H1 (cell line): ENCODE measurements around the gene HACE1. TPM values are rescaled to one million over a fixed set of nuclear protein-coding genes. Genes with fewer than 3 reads are reported as not detected.

Experiments used
- CTCF ChIA-PET: fragments of 300-600 bp; sonication (Branson Sonifier 250); formaldehyde crosslinking; loops from one replicate; lab custom pipeline; 2021; ENCODE audit not compliant: partially characterized antibody; lab: Charles Lee
- POLR2A ChIA-PET: fragments of 300-600 bp; sonication (Branson Sonifier 250); formaldehyde crosslinking; loops from one replicate; lab custom pipeline; 2021; ENCODE audit warnings: inconsistent platforms; ENCODE audit not compliant: partially characterized antibody; lab: Charles Lee
- DNase-seq, 2 experiments: peaks; one replicate each; pipeline versions ENCODE4 v3.0.0 to v3.0.0-alpha.2; 2010 to 2022; ENCODE audit warnings: low spot score in 2 of 2, low read depth in 1 of 2, mixed read lengths in 1 of 2
- FAIRE-seq: peaks from 2 replicates; lab custom pipeline; 2011; peaks lifted over from hg19 to GRCh38; lab: Jason Lieb, UNC
- H2AFZ ChIP-seq: 2 replicates; pipeline ENCODE4 v1.8.1; 2012; ENCODE audit warnings: low read length, inconsistent platforms
- H2AK5ac ChIP-seq: 2 replicates; pipeline ENCODE4 v1.6.1; 2013; ENCODE audit warnings: low read depth, low read length
- H2BK120ac ChIP-seq: replicated peaks from 2 replicates; pipeline ENCODE3; 2013; ENCODE audit warnings: low read depth, low read length, inconsistent platforms
- H2BK12ac ChIP-seq: 2 replicates; pipeline ENCODE4 v1.6.1; 2013; ENCODE audit warnings: low read depth, low read length
- H2BK15ac ChIP-seq: 2 replicates; pipeline ENCODE4 v1.6.1; 2013; ENCODE audit warnings: low read length
- H2BK20ac ChIP-seq: 2 replicates; pipeline ENCODE4 v1.6.1; 2013; ENCODE audit warnings: low read length
- H2BK5ac ChIP-seq: 2 replicates; pipeline ENCODE4 v1.6.1; 2013; ENCODE audit warnings: low read depth, low read length
- H3K14ac ChIP-seq: 2 replicates; pipeline ENCODE4 v1.6.1; 2013; ENCODE audit warnings: inconsistent platforms; ENCODE audit not compliant: insufficient read length
- H3K18ac ChIP-seq: 2 replicates; pipeline ENCODE4 v1.6.1; 2013; ENCODE audit warnings: low read length; ENCODE audit errors: extremely low read depth
- H3K23ac ChIP-seq: 2 replicates; pipeline ENCODE4 v1.6.1; 2013; ENCODE audit warnings: inconsistent platforms; ENCODE audit not compliant: insufficient read length
- H3K23me2 ChIP-seq: 2 replicates; pipeline ENCODE4 v1.6.1; 2013; ENCODE audit warnings: low read depth, low read length
- H3K27ac ChIP-seq: 2 replicates; pipeline ENCODE4 v1.6.1; 2011; ENCODE audit warnings: low read depth, low read length, inconsistent platforms
- H3K27me3 ChIP-seq, 4 experiments: replicated peaks in 1 of 4; 1 replicate in 1 of 4; 2 replicates in 3 of 4; pipeline versions ENCODE4 v1.6.1 to v1.8.1; 2011 to 2013; ENCODE audit warnings: low read length in 3 of 4, mild to moderate bottlenecking in 3 of 4, inconsistent platforms in 2 of 4, mixed read lengths in 2 of 4, moderate library complexity in 1 of 4; ENCODE audit not compliant: control insufficient read depth in 3 of 4, insufficient read depth in 3 of 4; ENCODE audit errors: extremely low read depth in 1 of 4
- H3K36me3 ChIP-seq, 4 experiments: 2 replicates each; pipeline versions ENCODE4 v1.6.1 to v1.8.1; 2011 to 2013; ENCODE audit warnings: mild to moderate bottlenecking in 4 of 4, low read length in 3 of 4, moderate library complexity in 2 of 4, control low read depth in 1 of 4, inconsistent platforms in 1 of 4; ENCODE audit not compliant: insufficient read depth in 4 of 4, control insufficient read depth in 2 of 4
- H3K4ac ChIP-seq: replicated peaks from 2 replicates; pipeline ENCODE3; 2013; ENCODE audit warnings: low read length, low read depth, mixed read lengths, inconsistent platforms; ENCODE audit not compliant: insufficient read length
- H3K4me1 ChIP-seq, 4 experiments: replicated peaks in 1 of 4; 1 replicate in 1 of 4; 2 replicates in 3 of 4; pipeline versions ENCODE4 v1.6.1 to v1.8.1; 2011 to 2013; ENCODE audit warnings: low read length in 3 of 4, inconsistent platforms in 2 of 4, mixed read lengths in 1 of 4; ENCODE audit not compliant: insufficient read depth in 4 of 4, control insufficient read depth in 3 of 4
- H3K4me2 ChIP-seq, 2 experiments: 2 replicates each; pipeline versions ENCODE4 v1.6.1 to v1.8.1; 2011 to 2013; ENCODE audit warnings: low read depth in 2 of 2, low read length in 2 of 2, control low read depth in 1 of 2, inconsistent platforms in 1 of 2, mild to moderate bottlenecking in 1 of 2; ENCODE audit not compliant: insufficient read depth in 1 of 2
- H3K4me3 ChIP-seq, 4 experiments: fragments of 200-600, 300-600 bp in 1 of 4; sonication (generic), shearing (Covaris generic), sonication (Bioruptor Twin) in 1 of 4; 2 replicates each; pipeline versions ENCODE4 v1.5.1 to v1.8.1; 2011 to 2016; ENCODE audit warnings: low read length in 4 of 4, low read depth in 3 of 4, control low read depth in 2 of 4, inconsistent platforms in 2 of 4, mild to moderate bottlenecking in 2 of 4, mixed read lengths in 1 of 4, moderate library complexity in 1 of 4; ENCODE audit not compliant: insufficient read depth in 2 of 4; ENCODE audit errors: extremely low read depth in 1 of 4
- H3K56ac ChIP-seq: replicated peaks from 2 replicates; pipeline ENCODE3; 2013; ENCODE audit warnings: low read depth, mild to moderate bottlenecking, mixed read lengths, low read length, inconsistent platforms; ENCODE audit not compliant: insufficient read length
- H3K79me1 ChIP-seq: 2 replicates; pipeline ENCODE4 v1.6.1; 2013; ENCODE audit warnings: low read depth, low read length, control low read depth
- H3K79me2 ChIP-seq, 2 experiments: 2 replicates each; pipeline versions ENCODE4 v1.6.1 to v1.8.1; 2012 to 2013; ENCODE audit warnings: low read length in 2 of 2, mild to moderate bottlenecking in 2 of 2, inconsistent platforms in 1 of 2; ENCODE audit not compliant: insufficient read depth in 2 of 2, control insufficient read depth in 1 of 2
- H3K9ac ChIP-seq, 4 experiments: replicated peaks in 1 of 4; 1 replicate in 1 of 4; 2 replicates in 3 of 4; pipeline versions ENCODE4 v1.6.1 to v1.8.1; 2011 to 2013; ENCODE audit warnings: low read depth in 3 of 4, low read length in 3 of 4, control low read depth in 2 of 4, mild to moderate bottlenecking in 2 of 4, moderate library complexity in 2 of 4, inconsistent platforms in 1 of 4; ENCODE audit errors: extremely low read depth in 1 of 4
- H3K9me3 ChIP-seq, 2 experiments: 2 replicates each; pipeline versions ENCODE4 v1.6.1 to v1.8.1; 2012 to 2013; ENCODE audit warnings: mild to moderate bottlenecking in 2 of 2, moderate library complexity in 2 of 2, control low read depth in 1 of 2, inconsistent platforms in 1 of 2, low read depth in 1 of 2, low read length in 1 of 2, mixed read lengths in 1 of 2; ENCODE audit not compliant: insufficient read depth in 2 of 2
- H4K20me1 ChIP-seq, 2 experiments: replicated peaks in 1 of 2; 2 replicates each; pipeline versions ENCODE3 to v1.8.1; 2011 to 2013; ENCODE audit warnings: inconsistent platforms in 2 of 2, low read length in 2 of 2, mild to moderate bottlenecking in 1 of 2; ENCODE audit not compliant: insufficient read depth in 2 of 2, control insufficient read depth in 1 of 2
- H4K5ac ChIP-seq: 2 replicates; pipeline ENCODE4 v1.6.1; 2013; ENCODE audit warnings: low read length, low read depth, mixed read lengths, inconsistent platforms; ENCODE audit not compliant: insufficient read length
- H4K8ac ChIP-seq: 2 replicates; pipeline ENCODE4 v1.8.0; 2013; ENCODE audit warnings: mild to moderate bottlenecking, moderate library complexity, low read length, inconsistent platforms; ENCODE audit not compliant: insufficient read depth; ENCODE audit errors: extremely low read depth
- H4K91ac ChIP-seq: replicated peaks from 2 replicates; pipeline ENCODE3; 2013; ENCODE audit warnings: low read length, mixed read lengths, inconsistent platforms; ENCODE audit not compliant: insufficient read length
- CBX5 ChIP-seq: fragments of 300-800, 300-1000 bp; sonication (generic); IDR thresholded peaks from 2 replicates; pipeline ENCODE4 v1.7.1; 2016; ENCODE audit warnings: antibody characterized with exemption, low read length, low read depth
- GABPA ChIP-seq: IDR thresholded peaks from 2 replicates; pipeline ENCODE4 v1.6.1; 2011; ENCODE audit warnings: mild to moderate bottlenecking, low read length, moderate library complexity, borderline replicate concordance; ENCODE audit not compliant: insufficient read depth
- RNF2 ChIP-seq: fragments of 200-900, 300-1000 bp; sonication (generic); IDR thresholded peaks from 2 replicates; pipeline ENCODE4 v1.7.1; 2016; ENCODE audit warnings: borderline replicate concordance, low read depth, mild to moderate bottlenecking, antibody characterized with exemption, low read length; ENCODE audit not compliant: poor library complexity, severe bottlenecking; ENCODE audit errors: missing control alignments
- SIRT6 ChIP-seq: IDR thresholded peaks from one replicate; pipeline ENCODE4 v1.7.1; 2012; ENCODE audit warnings: low read length, inconsistent platforms
- TCF12 ChIP-seq: IDR thresholded peaks from 2 replicates; pipeline ENCODE4 v1.6.1; 2011; ENCODE audit warnings: low read depth, mild to moderate bottlenecking, low read length
- polyA plus RNA-seq, 7 experiments: library from polyadenylated mRNA; depleted of rRNA in 3 of 7; stranded (reverse) in 5 of 7; unstranded in 2 of 7; fragments of >200 nt in 5 of 7; fragments of 200-250 nt in 2 of 7; gene quantifications; 1 replicate in 5 of 7; 2 replicates in 1 of 7; 4 replicates in 1 of 7; pipeline versions ENCODE4 v1.2.1 to v1.2.3, GENCODE V29; 2011 to 2013; ENCODE audit warnings: missing spikeins in 2 of 7, mixed read lengths in 2 of 7
- total RNA-seq: library from RNA; stranded (reverse); fragmentation: NEBNext Ultra II Directional; extraction: Animal tissue kit (Norgen Biotek cat#: 25700); gene quantifications from 2 replicates; pipeline ENCODE4 v1.2.1, GENCODE V29; 2021

The HACE1 gene
- total and polyA plus RNA-seq, 2 of the 8 experiments (the other 6 are each of a cell fraction or from before 2014, with no cell fraction given): 7.1 to 21.3 TPM

DNA sequence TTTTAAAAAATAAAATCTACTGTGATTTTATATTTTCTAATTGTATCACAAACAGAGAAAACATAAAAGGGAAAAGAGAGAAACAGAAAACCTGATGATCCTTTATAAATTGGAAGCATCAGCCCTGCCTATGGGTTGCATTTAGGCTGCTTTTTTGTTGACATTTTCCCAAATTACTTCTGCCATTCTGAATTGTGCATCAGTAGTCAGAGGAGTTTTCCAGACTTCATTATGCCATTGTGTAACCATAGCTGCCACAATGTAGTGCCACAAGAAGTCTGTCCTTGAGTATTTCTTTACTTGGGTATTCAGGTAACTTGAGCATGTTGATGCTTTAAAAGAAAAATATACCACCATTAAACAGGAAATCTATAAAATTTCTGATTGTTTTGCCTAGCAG lies 130.3 kb downstream of the HACE1 start:
- Histone ChIP-seq H3K27ac (no peak overlapping the region), H3K14ac (no peak overlapping the region), H4K5ac (no peak overlapping the region), H3K9me3 (no peaks in the 10 kb centered on the region), H2BK15ac (no peak overlapping the region), H3K23me2 (no peaks in the 10 kb centered on the region), H3K36me3 (no peaks in the 10 kb centered on the region), H3K79me1 (no peaks in the 10 kb centered on the region), H4K91ac (no peak overlapping the region), H2BK120ac (no peak overlapping the region), H3K4ac (no peak overlapping the region), H3K4me3 (no peak overlapping the region), H2AFZ (no peak overlapping the region), H2BK20ac (no peak overlapping the region), H3K18ac (no peak overlapping the region), H2BK5ac (no peak overlapping the region), H3K4me2 (no peak overlapping the region), H4K8ac (no peak overlapping the region), H3K23ac (no peak overlapping the region), H2BK12ac (no peak overlapping the region), H4K20me1 (no peaks in the 10 kb centered on the region), H3K56ac (no peak overlapping the region), H3K9ac (no peak overlapping the region), H3K4me1 (no peaks in the 10 kb centered on the region), H2AK5ac (no peak overlapping the region), H3K27me3 (no peaks in the 10 kb centered on the region), H3K79me2 (no peaks in the 10 kb centered on the region)
- ChIA-PET POLR2A (interaction anchor here (0.5 kb wide), 1 partner anchor 1223 kb away, joined by 5 read pairs; no protein-coding TSS in a partner anchor), CTCF (no interaction called here)
- DNase-seq: no peak
- no peak for FAIRE-seq
- TF ChIP-seq SIRT6 (no peak), TCF12 (no peak), CBX5 (no peak), GABPA (no peak), RNF2 (no peak)
